DMS53 treated with DMSO at 0.1 percent for 48 hours (cell line): ENCODE results near the gene CROCC2.
A peak's percentile ranks its signal among the peaks of the same experiment; 100 is the strongest.

ENCODE experiments used
- DNase-seq: peaks from one replicate; lab custom pipeline; 2025; ENCODE audit not compliant: unreplicated experiment; lab: John Stamatoyannopoulos, UW

Gene CROCC2

GRCh38 chr2:240996161-240996833, 90.2 kb downstream of the CROCC2 start:
- no peak for DNase-seq

- no peak for DNase-seq
Measured at GRCh38 chr2:240996834-240997140, 90.7 kb downstream of the CROCC2 start.

DNA sequence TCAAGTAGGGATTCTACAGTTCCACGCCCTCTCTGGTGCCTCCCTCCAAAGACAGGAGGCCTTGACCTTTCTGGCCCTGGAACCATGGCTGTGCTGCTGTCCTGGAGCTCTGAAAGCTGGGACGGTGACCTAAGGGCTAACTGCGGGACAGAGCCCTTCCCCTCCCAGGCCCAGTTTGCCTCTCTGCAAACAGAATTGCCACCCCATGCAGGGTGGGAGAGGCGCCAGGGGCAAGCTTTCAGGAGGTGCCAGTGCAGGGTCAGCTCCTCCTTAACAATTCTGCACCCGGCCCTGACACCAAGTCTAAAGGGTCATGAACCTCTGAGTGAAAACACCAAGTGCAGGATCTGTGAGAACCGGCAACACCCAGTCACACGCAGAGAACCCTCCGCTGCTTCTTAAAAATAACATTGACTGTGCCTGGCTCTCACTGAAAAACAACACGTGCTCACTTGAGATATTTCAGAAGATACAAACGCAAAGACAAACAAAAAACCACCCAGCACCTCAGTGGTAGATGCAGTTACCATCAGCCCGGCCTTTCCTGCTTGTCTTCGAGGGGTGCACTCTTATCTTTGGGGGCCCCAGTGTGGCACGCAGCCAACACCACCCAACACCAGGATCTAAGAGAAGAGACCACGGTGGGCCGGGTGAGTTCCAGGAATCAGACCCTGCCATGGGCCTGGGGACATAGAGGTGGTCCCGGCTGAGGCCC, 91.2 kb downstream of the CROCC2 start:
- DNase-seq: no peak

DNA sequence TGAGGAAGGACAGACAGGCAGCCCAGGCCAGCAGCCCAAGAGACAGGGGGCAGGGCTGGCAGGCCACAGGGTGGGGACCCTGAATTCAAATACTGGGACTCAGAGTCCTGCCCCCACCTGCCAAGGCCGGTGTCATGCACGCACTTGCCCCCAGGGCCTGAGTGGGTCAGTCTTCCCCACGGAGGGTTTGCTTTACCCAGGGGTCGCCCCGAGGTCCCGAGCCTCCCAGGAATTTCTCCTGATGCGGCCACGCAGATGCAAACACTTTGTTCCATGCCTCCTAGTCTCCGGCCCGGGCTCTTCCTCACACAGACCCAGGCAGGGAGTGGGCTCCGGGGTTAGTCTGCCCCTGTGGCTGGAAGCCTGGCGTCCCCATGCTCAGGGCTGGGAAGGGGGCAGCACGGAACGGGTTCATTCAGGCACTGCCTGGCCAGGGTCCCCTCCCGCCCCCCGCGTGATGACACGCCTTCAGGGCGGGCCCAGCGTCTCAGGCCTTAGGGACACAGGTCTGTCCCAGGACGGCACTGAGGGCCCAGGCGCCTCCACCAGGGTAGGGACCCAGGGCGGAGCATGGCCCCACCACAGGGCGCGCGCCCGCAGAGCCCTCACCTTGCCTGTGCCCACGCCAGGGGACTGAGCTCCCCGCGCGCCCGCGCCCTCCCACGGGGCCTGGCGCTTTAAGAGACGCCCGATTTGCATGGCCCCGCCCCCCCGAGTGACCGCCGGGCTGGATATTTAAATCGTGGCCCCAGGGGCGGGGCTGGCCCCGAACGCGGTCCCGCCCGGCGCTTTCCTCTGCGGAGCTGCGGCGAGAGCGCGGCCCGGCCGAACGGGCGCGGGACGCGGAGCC, 91.9 kb downstream of the CROCC2 start, which contains the start of gene SNED1:
Gene SNED1, plus strand, starts transcription at position 763 of the 850 bp plus-strand sequence. CDS start 220 bp downstream, outside the sequence.
- DNase-seq: peak; percentile 62

DNA sequence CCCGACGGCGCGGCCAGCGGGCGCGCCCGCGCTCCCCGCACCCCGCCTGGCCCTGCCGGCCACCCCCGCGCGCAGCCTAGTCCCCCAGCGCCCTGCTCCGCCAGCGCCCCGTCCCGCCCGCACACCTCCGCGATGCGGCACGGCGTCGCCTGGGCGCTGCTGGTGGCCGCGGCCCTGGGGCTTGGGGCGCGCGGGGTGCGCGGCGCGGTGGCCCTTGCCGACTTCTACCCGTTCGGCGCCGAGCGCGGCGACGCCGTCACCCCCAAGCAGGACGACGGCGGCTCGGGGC, 92.5 kb downstream of the CROCC2 start:
- DNase-seq: no peak

DNA sequence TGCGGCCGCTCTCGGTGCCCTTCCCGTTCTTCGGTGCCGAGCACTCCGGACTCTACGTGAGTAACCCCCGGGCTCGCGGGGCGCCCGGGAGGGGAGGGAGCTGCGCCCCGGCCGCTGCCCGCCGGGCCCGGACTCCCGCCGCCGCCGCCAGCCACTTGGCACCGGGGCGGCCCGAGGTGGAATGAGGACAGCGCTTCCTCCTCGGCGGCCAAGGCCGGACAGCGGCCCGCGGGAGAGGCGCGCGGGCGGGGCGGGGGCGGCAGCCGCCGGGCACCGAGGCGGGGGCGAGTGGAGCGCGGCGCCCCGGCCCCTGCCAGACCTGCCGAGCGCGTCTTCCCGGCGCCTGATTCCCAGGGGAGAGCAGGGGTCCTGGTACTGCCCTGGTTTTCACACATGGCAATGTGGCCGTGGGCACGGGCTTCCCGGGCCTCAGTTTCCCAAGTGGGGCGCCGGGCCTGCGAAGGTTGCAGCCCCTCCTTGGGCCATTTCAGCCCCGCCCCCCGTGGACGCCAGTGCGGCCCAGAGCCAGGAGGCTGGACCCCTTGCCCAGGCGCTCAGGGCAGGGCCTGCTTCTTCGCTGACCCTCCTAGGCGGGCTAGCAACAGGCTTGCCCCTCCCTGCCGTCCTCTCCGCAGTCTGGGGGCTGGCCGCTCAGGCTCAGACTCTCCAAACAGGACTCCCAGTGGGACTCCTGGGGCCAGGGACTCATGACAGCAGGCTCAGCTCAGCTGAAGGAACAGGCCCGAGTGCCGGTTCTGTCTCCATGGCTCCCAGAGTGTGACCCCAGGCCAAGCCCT, 93.1 kb downstream of the CROCC2 start:
- no peak for DNase-seq

DNA sequence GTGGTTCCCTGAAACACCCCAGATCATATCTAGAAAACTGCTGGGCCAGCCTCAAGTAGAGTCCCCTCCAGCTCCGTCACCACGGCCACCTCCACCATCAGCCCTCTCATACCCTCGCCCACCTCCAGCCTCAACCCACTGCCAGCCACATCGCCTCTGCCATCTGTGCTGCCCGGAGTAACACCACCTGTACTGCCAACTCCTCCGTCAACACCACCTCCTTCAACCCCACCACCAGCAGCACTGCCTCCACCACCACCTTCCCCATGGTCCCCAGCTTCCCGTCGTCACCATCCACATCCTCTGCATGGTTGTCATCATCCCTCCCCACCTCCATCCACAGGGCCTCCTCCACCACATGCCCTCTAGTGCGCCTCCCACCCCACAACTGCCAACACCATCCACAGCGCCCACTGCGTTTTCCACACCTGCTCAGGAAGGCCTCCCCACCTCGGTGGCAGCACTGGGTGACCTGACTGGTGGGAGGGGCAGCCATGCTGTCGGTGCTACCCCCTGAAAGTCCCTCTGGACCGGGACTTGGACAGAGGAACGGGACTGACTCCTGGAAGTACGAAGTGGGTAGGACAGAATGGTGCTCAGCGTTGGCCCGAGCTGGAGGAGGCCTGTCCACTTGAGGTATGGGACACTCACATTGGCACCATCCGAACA, 93.9 kb downstream of the CROCC2 start:
- no peak for DNase-seq

- peak; percentile 37 for DNase-seq
Measured at GRCh38 chr2:241000831-241001321, 94.7 kb downstream of the CROCC2 start.

DNA sequence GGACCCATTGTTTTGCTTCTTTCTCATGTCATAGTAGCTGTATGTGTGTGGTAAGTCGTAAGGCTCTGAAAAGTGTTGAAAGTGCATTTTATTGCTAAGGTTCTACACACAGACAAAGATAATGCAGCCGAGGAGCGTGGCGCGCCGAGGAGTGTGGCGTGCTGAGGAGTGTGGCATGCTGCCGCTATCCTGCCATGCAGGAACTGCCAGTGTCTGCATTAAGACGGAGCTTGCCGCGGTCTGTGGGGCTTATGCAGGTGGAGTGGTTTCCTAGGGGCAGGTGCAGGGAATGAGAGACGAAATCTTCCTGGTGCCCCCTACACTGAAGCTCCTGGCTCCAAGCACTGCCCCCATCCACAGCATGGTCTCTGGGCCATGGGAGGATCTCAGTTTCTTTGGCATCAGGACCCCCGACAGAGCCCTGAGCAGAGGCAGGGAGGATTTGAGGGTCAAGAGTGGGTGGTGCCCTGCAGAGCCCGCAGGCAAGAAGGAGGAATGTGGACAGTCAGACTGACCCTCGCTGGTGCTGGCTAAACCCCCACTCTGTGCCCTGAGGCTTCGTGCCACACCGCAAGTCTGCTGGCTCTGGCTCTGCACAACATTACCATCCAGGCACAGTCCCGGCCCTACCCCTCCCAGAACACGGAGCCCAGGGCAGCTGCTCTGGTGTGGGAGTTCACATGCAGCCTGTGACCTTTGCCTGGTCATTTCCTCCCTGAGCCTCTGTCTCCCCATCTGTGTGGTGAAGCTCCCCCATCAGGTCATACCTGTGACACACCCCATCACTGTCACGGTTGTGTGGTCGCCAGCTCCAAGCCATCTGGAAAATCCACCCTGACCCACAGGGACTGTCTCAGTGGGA, 95.5 kb downstream of the CROCC2 start:
- DNase-seq: no peak

DNA sequence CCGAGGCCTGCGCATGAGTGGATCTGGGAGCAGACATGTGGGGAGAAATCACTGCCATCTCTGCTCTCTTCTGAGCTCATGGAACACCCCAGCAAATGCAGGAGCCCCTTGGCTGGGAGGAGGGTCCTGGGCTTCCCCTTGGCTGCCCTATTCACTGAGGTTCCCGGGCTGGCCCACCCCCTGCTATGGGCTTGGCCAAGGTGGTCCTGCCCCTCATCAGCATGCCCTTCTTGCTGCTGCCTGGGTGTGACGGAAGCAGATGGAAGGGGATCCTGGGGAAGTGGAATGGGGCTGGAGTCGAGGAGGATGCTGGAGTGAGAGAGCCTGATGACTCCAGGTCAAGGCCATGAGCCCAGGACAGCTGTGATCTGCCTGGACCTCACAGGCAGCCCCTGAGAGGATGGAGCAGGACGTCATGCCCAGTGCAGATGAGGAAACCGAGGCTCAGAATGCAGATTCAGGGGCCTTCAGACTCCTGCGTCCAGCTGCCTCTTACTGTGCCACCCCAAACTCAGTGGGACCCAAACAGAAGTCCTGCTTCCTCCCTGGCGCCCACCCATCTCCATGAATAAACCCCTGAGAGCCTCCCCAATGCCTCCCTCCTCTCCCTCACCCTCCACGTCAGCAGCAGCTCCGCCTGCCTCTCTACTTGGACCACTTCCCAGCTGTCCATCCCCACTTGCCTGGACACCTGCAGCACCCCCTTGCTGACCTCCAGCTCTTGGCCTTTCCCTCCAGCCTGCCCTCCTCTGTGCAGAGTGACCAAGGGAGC, 96.3 kb downstream of the CROCC2 start:
- no peak for DNase-seq

- DNase-seq: no peak
Measured at GRCh38 chr2:241003047-241003360, 96.9 kb downstream of the CROCC2 start.

DNA sequence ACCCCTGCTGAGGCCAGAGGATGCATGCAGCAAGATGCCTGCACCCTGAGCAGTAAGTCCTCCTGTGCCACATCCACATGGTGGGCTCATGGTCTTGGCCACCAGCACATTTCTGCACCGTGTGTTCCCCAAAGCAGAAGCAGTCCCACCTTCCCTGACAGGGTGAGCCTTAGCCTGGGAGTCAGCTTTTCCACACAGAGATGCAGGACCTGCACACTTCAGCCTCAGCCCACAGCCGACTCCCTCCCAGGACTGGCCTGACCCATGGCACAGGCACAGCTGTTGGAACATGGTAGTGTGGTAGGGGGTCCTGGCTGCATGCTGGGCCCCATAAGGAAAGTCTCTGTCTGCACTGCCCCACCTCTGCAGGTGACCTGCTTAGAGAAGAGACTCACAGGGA, 97.2 kb downstream of the CROCC2 start:
- no peak for DNase-seq

- DNase-seq: no peak
Measured at GRCh38 chr2:241003830-241004564, 97.9 kb downstream of the CROCC2 start.

DNA sequence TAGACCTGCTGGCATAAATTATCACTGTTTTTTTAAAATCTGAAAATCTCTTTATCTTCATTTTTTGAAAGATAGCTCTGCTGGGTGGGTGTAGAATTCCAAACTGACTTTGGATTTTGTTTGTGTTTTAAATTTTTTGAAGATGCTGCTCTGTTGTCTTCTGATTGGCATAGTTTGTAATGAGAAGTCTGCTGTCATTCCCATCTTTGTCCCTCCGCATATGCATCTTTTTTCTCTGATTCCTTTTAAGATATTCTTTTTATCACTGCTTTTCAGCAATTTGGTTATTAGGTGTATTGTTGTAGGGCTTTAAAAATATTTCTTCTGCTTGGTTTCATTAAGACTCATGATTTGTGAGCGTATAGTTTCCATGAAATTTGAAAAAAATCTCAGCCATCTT, 99.4 kb downstream of the CROCC2 start:
- no peak for DNase-seq

- no peak for DNase-seq
Measured at GRCh38 chr2:241006412-241006811, 100.3 kb downstream of the CROCC2 start.

DNA sequence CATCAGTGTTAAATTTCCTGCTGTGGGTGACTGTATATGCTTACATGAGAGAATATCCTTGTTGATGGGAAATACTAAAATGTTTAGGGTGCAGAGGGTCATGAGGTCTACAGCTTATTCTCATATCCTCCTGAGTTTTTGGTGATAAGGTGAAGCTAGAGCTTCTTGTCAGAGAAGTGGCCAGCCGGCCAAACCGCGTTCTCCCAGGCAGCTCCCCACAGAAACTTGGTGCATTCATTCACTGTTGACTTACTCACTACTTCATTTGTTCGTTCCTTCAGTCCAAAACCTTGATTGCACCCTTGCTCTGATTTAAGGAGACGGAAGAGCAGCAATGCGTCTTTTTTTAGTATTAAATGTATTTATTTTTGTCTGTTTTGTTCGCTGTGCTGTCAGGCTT, 101.0 kb downstream of the CROCC2 start:
- no peak for DNase-seq

DNA sequence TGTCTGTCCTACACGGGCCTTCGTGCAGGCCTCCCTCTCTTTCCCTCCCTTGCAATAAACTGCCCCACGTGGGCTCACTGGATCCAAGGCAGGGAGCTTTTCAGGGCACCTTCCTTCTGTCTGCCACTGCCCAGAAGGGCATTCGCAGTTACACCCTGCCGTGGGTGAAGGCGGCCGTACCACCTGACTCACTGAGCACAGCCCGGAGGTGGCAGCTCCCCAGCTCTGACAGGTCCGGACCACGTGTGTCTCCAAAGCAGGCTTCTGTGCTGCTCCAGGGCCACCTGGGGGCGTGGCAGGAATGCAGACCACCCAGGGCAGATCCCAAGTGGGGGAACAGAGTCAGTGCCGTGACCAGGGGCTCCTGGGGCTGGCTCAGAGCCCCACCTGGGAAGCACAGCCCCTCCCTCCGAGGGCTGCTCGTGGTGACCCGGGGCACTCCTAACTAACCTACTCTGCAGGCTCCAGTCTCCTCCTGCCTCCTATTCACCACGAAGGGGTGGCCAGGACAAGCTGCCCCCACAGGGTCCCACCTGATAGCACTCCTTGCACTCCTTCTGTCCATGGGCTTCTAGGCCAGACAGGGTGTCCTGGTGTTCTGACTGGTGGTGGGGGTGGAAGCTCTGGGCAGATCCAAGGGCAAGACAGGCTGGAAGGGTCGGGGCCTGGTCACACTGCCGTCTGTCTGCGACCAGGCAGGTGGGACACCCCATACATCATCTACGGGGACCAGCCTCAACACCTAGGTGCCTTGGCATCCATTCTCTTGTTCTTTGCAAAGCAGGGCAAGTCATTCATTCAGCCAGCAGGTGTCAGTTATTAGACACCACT, 102.0 kb downstream of the CROCC2 start:
- no peak for DNase-seq

- DNase-seq: no peak
Measured at GRCh38 chr2:241008711-241009121, 102.6 kb downstream of the CROCC2 start.
